CD4-positive, alpha-beta T cell treated with Interferon alpha-2 for 1 hour (primary cell): ENCODE measurements around the gene PHF5A.
A peak's percentile ranks its signal among the peaks of the same experiment; 100 is the strongest.

Experiments used
- DNase-seq, 2 donors: peaks; one replicate each; pipeline ENCODE4 v3.0.0-alpha.2; 2020 to 2022

The PHF5A gene

DNA sequence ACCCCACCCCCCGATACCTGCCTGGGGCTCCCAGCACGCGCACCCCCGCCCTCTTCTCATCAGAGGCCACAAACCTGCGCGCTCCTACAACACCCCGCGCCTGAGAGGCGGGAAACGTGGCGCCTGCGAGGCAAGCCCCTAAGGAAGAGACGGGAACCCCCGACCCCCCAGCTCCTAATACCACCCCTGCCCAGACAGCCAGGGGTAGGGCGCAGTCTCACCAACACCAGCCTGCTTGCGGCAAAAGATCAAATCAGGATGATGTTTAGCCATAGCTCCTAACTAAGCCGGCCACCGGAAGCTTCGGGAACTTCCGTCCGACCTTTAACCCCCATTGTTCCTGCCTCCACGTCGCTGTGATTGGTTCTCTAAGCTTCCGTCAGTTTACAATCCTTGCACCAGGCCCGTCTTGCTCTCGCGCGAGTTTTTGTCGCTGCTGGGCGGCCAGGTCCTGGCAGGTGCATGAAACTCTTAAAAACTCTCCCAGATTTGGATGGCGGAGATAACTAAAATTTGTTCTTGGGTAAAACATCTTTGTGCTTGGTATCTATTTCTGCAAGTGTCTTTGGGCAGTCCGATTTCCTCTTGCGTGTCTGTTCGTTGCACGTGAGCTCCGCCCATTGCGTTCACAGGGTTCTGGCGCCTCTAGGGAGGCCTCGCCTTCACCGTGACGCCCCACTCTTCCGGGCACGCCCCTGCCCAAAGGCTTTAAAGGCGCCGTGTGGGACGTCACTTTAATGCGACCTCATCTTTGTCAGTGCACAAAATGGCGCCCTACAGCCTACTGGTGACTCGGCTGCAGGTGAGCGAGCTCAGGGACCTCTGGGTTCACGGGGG, at the start of gene PHF5A, which contains the start of gene ACO2:
Gene PHF5A, minus strand, starts transcription at position 312 of the 837 bp plus-strand sequence. Its CDS starts 39 bp downstream, at position 273.
Gene ACO2, plus strand, starts transcription at position 737 of the 837 bp plus-strand sequence. Its CDS starts 30 bp downstream, at position 767.
- DNase-seq, result peak; percentile 96 to 98

DNA sequence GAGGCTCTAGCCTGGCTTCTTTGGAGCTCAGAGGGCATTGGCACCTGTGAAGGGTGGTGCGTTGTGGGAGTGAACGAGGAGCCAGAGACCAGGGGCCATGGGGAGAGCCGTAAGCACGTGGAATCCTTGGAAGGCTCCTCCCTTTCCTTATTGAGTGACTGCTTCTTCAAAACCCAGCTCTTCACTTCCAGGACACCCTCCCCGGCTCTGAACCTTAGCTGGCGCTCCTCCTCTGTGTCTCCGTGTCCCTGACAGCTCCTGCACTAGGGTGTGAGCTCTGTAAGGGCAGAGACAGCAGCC, 49.5 kb upstream of the PHF5A start:
- DNase-seq, result no peak

DNA sequence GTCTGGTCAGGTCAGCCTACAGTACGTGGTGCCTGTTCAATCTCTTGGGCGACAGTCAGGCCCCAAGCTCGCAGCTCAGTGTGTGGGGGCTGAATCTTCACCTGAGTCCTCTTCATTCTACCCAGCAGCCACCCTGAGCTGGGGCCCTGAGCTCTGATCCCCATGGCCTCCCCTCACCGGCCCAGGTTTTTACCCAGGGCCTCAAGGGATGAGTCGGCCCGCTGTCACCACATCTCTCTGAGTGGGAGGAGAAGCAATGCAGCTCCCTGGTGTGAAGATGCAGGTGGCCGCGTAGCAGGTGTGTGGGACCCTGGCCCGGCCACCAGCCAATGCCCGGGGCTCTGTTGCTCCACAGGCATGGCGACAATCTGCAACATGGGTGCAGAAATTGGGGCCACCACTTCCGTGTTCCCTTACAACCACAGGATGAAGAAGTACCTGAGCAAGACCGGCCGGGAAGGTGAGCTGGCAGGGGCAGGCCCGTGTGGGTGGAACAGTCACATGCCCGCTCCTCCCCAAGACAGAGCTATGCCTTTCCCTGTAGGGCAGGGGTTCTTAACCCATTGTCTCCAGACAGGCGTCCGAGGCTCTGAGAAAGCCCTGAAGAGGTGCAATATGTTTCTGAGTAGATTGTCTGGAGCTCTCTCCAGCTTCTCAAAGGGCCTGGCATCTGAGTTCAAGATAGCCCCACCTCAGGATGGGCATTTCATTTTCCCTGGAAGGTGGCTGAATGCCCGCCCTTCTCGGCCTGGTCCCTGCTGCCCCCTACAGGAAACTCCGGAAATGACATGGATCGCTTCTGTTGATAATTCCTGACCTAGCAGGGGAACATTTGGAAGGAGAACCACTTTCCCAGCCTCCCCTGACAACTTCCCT, 48.9 kb upstream of the PHF5A start:
- peak; percentile 7 to 49 for DNase-seq

GRCh38 chr22:41516462-41516861, 48.0 kb upstream of the PHF5A start:
- no peak for DNase-seq

DNA sequence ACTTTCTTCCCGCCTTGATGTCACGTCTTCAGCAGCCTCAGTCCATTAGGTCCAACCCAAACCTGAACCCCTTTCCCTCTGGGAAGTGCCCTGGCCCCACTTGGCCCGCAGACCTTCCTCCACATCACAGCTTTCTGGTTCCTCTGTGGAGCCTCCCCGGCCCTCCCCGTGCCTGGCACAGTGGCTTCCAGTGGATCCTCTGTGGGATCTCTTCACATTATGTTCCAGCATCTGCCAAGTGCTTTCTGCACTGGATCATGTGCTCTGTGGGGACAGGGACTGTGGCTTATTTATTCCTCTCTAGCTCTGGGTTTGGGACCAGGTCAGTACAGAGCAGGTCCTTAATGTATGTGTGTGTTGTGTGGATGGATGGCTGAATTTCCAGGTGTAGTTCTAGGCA, 44.9 kb upstream of the PHF5A start:
- DNase-seq, result no peak

DNA sequence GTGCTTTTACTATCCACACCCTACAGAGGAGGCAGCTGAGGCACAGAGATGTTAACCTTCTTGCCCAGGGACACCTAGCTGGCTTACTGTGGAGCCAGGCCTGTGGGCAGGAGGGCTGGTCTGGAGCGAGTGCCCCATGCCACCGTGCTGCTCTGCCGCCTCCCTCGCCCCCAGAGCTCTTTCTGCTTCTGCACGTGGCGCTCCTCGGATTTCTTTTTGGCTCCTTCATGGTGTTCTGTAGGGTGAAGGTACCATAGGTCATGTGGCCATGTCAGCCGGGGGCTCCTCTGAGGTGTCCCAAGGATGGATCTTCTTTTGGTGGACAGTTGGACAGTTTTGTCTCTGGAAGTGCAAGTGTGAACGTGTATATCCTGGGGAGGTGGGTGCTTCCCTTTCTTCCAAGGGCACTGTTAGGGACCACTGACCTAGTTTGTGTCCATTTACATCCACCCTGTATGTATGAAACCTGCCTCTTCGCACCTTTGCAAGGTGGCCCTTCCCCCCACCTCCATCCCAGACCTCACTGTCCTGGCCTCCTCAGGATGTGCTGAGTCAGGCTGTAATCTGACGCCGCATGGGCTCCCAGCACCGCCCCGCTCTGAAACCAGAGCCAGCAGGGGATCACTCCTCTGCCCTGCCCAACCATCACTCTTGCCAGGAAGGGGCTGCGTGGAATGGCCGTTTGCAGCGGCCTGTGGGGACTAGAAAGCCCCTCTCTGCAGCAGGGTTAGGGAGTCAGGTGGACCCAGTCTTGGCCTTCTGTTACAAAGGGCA, 44.1 kb upstream of the PHF5A start:
- DNase-seq, result no peak

DNA sequence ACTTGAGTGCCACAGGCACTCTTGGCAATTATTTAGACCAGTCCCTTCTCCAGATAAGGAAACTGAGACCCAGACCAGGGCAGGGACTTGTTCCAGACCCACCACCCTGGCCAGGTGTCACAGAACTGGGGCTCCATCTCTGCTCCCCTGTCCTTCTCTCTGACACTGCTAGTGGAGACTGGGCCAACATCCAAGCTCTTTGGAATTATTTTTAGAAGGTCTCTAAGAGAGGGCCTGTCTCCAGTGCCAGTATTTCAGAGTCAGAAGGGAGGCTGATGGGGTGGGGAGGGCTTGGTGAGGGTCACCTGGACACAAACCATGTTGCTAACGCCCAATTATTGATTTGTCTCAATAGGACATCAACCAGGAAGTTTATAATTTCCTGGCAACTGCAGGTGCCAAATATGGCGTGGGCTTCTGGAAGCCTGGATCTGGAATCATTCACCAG, 43.1 kb upstream of the PHF5A start:
- DNase-seq, result no peak

DNA sequence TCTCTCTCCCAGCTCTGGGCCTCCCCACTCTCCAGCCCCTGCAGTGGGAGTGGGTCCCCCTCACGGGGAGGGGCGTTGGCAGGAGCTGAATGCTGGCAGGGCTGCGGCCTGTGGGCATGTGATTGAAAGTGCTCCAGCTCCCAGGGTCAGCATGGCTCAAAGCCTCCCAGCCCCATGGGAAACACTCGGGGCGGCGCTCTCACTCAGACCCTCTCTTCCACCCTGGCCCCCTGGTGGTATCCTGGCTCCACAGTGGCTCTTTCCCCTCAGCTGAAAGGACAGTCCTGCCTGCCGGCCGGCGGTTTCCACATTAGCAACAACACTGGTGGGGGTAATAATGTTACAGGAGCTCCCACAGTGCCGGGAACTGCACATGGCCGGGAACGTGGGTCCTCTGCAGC, 40.3 kb upstream of the PHF5A start:
- DNase-seq, result no peak

DNA sequence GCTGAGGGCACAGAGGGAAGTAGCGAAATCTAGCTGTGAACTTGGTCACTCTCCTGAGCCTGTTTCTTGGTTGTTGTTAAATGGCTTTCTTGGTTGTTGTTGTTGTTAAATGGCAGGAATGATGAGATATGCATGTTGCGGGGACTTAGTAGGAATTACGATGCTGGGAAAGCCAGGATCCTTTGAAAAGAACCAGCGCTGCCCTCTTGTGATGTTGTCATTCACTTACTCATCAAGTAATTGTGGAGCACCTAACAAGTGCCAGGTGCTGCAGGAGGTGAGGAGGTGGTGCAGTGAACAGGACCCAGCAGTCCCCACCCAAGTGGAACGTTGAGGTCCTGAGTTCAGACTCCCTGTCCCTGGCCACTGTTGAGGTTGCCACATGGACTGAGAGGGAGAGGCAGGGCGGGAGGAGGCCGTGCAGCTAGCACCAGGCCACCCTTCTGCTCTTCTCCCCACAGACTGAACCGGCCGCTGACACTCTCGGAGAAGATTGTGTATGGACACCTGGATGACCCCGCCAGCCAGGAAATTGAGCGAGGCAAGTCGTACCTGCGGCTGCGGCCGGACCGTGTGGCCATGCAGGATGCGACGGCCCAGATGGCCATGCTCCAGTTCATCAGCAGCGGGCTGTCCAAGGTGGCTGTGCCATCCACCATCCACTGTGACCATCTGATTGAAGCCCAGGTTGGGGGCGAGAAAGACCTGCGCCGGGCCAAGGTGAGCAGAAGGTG, 39.0 kb upstream of the PHF5A start:
- no peak for DNase-seq

GRCh38 chr22:41505511-41506220, 37.2 kb upstream of the PHF5A start:
- DNase-seq, result no peak

- DNase-seq, result no peak
Observed at GRCh38 chr22:41504816-41505215, 36.3 kb upstream of the PHF5A start.

- DNase-seq, result no peak
Observed at GRCh38 chr22:41504397-41504796, 35.9 kb upstream of the PHF5A start.

GRCh38 chr22:41501209-41501608, 32.7 kb upstream of the PHF5A start:
- peak; percentile 23 to 36 for DNase-seq

DNA sequence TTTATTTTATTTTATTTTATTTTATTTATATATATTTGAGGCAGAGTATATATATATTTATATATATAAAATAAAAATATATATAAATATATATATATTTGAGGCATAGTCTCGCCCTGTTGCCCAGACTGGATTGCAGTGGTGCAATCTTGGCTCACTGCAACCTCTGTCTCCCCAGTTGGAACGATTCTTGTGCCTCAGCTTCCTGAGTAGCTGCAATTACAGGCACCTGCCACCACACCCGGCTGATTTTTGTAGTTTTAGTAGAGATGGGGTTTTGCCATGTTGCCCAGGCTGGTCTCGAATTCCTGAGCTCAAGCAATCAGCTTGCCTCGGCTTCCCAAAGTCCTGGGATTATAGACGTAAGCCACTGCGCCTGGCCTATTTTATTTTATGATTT, 31.8 kb upstream of the PHF5A start:
- no peak for DNase-seq

GRCh38 chr22:41499624-41500280, 31.3 kb upstream of the PHF5A start:
- DNase-seq, result no peak

GRCh38 chr22:41498303-41498835, 29.9 kb upstream of the PHF5A start:
- no peak for DNase-seq

DNA sequence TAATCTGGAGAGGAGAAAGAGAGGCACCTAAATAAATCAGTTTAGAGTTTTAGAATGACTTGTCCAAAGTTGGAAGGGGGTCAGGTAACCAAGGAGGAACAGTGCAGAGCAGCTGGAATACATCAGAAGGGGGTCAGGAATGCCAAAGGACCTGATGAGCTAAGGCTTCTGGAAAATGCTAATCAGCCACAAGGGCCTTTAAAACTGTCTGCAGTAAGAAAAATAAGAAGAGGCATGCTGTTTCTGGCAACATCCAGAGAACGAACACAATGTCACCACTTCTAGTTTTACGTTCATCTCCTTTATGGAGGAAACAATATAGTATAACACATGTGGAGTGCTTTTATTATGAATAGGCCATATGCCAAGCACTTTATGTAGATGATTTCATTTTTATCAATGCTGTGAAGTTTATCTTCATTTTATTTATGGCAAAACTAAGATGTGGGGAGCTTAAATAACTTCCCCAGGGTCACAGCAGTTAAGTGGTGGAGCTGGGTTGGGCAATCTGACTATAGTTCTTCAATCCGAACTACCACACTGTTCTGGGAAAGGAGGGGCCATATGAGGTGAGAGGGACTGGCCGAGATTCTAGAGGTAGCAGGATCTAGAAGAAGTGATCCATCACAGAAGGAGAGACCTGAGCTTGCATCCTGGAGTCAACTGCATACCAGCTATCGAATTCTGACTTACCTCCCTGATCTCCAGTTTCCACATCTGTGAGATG, 23.0 kb upstream of the PHF5A start:
- DNase-seq, result no peak

GRCh38 chr22:41488596-41489385, 20.3 kb upstream of the PHF5A start:
- no peak for DNase-seq

DNA sequence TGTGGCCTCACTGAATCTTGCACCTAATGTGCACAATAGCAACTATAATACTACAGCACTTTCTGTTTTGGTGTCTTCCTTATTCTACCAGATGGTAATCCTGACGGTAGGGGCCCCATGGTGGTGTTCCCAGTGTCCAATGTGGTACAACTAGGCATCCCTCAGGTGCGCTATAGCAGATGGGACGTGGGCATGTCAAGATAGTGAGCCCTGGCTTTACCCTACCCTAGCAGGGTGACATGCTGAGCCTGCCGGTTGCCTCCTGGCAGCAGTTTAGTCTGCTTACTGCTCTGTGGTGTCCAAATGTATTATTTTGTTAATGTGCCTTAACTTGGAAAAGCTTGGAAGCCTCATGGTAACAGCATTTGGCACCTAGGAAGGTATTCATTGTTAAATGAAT, 19.6 kb upstream of the PHF5A start:
- DNase-seq, result no peak
